NCI-H1417 treated with DMSO at 0.1 percent for 48 hours (cell line): Measurements from ENCODE around the gene DISP2.
A peak's percentile ranks its signal among the peaks of the same experiment; 100 is the strongest.

Experiments
- DNase-seq: peaks from one replicate; lab custom pipeline; 2025; lab: John Stamatoyannopoulos, UW

The DISP2 gene, protein sequence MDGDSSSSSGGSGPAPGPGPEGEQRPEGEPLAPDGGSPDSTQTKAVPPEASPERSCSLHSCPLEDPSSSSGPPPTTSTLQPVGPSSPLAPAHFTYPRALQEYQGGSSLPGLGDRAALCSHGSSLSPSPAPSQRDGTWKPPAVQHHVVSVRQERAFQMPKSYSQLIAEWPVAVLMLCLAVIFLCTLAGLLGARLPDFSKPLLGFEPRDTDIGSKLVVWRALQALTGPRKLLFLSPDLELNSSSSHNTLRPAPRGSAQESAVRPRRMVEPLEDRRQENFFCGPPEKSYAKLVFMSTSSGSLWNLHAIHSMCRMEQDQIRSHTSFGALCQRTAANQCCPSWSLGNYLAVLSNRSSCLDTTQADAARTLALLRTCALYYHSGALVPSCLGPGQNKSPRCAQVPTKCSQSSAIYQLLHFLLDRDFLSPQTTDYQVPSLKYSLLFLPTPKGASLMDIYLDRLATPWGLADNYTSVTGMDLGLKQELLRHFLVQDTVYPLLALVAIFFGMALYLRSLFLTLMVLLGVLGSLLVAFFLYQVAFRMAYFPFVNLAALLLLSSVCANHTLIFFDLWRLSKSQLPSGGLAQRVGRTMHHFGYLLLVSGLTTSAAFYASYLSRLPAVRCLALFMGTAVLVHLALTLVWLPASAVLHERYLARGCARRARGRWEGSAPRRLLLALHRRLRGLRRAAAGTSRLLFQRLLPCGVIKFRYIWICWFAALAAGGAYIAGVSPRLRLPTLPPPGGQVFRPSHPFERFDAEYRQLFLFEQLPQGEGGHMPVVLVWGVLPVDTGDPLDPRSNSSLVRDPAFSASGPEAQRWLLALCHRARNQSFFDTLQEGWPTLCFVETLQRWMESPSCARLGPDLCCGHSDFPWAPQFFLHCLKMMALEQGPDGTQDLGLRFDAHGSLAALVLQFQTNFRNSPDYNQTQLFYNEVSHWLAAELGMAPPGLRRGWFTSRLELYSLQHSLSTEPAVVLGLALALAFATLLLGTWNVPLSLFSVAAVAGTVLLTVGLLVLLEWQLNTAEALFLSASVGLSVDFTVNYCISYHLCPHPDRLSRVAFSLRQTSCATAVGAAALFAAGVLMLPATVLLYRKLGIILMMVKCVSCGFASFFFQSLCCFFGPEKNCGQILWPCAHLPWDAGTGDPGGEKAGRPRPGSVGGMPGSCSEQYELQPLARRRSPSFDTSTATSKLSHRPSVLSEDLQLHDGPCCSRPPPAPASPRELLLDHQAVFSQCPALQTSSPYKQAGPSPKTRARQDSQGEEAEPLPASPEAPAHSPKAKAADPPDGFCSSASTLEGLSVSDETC (N-terminal part only)

DNA sequence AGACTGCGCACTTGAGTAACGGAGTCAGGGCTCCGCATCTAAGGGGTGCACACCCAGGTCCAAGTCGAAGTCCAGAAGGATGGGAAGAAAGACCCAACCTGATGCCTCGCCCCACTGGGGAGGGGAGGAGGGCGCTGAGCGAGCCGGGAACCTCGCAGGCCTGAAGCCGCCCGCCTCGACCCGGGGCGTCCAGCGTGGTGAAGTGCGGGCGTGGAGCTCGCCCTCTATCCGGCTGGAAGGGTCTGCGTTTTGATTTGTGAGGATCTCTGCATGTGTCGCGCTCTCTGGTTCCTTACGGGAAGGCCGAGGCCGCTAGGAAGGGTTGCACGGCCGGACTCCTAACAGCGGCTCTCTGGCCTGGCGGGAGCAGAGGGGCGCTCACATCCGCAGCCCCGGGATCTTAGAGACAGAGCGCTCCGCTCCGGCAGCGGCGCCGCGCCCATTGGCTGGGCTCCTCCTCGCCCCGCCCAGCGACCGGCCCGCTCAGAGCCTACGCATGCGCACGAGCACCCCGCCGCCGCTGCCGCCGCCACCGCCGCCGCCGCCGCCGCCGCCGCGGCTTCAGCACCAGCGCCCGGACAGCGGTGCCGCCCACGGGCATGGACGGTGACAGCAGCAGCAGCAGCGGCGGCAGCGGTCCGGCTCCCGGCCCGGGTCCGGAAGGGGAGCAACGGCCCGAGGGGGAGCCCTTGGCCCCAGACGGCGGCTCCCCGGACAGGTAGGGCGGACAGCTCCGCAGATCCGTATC lies at the start of gene DISP2:
Gene DISP2, plus strand, starts transcription at position 497 of the 748 bp plus-strand sequence. Its CDS starts 103 bp downstream, at position 600.
- DNase-seq, result no peak

DNA sequence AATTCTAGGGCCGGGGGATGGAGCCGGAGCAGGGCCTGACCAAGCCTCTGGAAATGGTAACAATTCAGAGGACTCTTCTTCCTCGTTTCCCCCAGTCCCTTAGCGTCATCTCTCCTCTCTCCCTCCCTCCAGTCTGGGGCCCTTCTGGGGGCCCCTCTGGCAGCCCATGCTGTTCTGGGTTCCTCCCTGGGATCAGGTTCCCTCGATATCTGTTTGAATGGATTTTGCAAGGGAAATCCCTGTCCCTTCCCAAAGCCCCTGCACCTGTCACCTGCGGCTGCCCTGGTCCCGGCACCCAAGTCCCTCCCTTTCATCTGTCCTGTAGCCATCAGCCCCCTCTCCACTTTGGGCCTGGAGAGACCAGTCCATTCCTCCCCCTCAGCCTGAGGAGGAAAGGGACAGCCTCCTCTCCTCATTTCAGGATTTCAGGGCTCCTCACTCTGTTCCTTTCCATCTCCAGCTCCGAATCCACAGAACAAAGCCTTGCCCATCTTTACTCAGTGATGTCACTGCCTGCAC lies 48.6 kb upstream of the DISP2 start:
- no peak for DNase-seq

DNA sequence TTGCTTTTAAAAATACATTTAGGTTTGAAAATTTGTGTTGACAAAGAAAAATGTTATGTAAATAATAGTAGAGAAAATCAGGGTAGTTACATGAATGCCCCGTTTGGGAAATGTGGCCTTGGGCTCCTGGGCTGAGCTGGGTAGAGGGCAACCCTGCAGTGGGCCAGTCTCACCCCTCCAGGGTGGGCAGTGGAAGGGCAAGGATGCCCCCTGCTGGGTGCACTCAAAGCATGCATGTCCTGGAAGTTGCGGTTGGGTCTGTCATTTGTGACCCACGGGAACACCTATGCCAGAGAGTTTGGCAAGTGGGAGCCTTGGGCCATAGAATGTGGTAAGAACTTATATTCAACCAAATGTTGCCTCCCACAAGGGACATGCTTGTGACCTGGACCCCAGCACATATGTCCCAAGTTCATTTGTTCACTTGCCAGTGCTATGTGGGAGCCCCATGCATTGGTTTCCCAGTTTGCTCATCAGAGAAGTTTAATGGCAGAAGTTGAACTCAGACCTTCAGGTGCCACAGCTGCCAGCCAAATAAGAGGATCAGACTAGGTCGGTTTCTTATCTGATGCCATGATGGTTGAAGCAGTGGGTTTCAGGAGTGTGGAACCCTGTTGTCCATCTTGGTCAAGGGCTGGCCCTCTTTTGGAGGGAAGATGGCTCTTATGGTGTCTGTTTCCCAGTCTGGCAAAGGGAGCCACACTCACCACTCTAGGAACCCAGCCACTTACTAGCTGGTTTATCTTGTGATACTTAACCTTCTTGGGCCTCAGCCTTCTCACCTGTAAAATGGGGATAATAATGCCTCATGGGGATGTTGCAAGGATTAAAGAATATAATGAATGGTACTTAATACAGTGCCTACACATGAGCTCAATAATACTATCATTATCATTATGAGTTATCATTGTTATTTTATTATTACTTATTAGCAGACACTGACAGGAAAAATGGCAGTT lies 47.7 kb upstream of the DISP2 start:
- DNase-seq, result no peak

DNA sequence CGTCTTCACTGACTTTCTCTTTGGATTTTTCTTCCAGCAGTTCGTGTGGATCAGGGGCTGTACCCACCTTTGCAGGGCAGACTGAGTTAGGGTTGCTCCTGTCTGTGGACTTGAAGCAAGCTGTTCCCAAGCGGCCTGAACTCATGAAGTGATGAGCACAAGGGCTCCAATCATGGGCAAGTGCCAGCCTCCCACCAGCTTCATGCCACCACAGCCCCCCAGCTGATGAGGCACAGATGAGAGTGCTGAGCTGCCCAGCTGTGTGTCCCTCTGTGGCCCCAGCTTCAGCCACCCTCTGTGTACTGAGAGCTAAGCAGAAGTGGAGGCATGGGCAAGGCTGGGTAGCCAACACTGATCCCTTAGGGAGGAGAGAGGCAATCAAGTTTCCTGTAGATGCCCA lies 47.0 kb upstream of the DISP2 start:
- DNase-seq, result no peak

DNA sequence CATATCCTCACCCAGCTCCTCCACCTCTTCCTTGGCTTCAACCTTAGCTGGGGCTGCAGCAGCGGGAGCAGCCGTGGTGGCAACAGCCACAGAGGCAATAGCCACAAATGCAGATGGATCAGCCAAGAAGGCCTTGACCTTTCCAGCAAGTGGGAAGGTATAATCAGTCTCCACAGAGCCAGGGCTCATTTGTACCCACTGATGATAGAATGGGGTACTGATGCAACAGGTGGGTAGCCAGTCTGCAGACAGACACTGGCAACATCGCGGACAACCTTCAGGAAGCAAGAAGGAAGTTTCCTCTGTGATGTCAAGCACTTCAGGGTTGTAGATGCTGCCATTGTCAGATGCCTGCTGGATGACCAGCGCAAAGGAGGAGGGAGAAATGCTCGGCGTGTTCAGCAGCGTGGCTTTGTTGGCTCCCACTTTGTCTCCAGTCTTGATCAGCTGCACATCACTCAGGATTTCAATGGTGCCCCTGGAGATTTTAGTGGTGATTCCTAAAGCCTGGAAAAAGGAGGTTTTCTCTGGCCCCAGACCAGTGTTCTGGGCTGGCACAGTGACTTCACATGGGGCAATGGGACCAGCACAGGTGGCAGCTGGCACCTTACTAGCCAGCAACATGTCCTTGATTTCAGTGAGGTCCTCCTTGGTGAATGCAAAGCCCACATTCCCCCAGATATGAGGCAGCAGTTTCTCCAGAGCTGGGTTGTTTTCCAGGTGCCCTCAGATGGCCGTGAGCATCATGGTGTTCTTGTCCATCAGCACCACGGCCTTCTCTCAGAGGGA lies 45.5 kb upstream of the DISP2 start:
- DNase-seq, result no peak

DNA sequence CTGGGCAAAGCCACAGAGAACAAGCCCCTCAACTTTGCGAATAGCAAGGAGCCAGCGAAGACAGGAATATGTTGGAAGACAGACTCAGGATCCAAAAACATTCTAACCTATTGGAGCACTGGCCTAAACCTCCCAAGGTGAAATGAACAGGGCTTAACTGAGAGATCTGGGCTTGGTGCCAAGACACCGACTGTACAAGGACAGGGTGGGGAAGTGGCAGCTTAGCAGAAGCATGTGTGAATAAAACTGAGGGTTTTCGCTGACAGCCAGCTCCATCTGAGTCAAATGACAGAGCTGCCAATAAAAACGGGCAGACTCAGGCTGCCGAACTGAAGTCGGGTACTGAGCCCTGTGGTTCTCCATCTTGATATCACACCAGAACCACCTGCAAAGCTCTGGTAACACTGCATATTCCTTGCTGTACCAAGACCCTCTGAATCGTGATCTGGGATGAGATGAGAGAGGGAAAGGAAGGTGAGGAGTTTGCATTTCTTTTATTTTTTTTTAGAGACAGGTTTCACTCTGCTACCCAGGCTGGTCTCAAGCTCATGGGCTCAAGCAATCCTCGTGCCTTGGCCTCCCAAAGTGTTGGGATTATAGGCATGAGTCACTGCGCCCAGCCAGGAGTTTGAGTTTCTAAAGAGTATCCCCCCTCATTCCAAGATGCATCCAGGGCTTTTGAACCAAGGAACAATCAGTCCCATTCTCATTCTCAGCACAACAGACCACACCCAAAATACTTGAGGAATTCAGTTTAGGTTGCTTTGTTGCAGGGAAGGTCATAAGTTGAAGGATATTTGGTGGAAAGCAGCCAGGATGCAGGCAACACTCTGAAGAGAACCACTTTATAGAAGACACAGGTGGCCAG lies 44.3 kb upstream of the DISP2 start:
- DNase-seq, result no peak

DNA sequence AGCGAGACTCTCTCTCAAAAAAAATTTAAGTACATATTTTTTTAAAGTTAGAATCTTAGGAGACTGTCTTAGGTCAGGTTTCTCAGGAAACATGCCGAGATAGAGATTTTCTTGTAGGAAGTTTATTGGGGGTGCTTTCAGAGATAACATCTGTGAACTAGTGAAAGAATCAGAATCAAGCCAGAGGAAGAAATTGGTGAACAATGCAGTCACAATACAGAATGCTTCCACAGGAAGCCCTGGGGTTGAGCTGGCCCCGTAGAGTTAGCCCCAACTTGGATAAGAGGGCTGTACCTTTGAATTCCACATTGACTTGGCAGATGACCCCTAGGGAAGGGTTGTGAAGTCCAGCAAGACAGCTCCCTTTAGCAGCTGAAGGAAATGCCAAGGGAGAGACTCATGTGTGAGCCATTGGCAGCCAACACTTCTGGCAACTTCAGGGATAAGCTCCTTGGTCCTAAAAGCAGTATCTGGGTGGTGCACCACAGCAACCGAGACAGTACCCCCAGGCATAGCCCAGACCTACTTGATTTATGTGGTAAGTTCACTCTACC lies 43.2 kb upstream of the DISP2 start:
- no peak for DNase-seq

DNA sequence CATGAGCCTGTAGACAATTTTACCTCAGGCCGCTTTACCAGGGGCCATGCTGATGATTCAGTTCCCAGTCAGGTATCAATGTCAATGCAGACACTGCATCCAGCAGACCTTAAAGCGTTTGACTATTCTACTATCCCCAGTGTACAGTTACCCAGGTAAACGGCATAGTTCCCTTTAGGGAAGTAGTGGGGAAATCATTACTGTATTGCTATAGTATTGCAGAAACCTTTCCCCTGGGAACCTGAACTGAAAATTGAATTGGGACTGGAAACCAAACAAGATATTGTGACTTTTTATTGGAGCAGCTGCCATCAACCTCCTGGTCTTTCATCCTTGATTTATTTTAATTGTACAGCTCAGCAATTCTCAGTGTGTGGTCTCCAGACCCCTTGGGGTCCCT lies 41.1 kb upstream of the DISP2 start:
- no peak for DNase-seq

DNA sequence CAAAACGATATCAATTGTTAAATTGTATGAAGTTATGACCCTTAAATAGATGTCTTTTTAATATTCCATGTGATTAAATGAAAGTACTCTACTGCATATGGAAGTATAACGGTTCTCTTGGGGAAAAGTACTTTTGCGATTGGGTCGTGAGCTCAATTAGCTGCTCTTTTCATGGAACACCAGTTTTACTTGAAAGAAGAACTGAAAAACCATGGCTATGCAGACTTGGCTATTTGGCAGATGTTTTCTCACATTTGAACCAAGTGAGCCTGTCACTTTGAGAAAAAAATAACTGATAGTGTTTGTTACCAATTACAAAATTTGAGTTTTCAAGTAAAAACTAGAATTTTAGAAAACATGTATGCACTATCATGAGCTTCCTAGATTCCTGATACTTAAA lies 40.4 kb upstream of the DISP2 start:
- DNase-seq, result no peak

DNA sequence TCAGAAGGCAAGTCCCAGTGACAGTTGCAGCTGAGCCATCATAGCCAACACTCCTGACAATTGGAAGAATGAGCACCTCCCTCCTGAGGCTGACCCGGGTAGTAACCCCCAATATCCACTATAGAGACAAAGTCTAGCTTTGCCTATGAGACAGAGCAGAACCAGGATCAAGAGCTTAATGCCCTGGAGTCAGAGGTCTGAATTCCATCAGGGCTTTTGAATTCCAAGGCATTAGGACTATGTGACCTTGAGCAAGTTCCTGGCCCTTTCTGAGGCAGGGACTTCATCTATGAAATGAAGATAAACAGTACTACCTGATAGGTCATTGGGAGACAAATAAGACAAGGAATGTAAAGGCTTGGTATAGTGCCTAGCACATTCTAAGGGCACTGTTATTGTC lies 37.6 kb upstream of the DISP2 start:
- no peak for DNase-seq

DNA sequence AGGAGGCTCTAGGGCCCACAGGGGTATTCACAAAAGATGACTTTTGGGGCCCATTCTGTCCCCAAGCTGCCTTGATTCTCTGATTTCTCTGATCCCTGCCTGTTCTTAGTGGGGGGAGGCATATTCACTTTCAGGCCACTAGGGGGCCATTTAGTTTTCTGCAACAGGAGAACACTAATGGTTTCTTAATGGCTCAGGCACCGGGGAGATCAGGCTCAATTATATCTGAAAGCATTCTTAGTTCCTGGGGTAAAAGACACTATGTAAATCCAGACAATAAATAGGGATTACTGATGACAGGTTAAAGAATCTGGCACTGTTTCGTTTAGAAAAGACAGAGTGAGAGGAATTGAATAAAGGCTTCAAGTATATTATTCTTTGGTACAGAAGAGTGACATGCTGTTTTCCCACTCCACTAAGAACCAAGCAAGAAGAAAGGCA lies 37.1 kb upstream of the DISP2 start:
- no peak for DNase-seq

DNA sequence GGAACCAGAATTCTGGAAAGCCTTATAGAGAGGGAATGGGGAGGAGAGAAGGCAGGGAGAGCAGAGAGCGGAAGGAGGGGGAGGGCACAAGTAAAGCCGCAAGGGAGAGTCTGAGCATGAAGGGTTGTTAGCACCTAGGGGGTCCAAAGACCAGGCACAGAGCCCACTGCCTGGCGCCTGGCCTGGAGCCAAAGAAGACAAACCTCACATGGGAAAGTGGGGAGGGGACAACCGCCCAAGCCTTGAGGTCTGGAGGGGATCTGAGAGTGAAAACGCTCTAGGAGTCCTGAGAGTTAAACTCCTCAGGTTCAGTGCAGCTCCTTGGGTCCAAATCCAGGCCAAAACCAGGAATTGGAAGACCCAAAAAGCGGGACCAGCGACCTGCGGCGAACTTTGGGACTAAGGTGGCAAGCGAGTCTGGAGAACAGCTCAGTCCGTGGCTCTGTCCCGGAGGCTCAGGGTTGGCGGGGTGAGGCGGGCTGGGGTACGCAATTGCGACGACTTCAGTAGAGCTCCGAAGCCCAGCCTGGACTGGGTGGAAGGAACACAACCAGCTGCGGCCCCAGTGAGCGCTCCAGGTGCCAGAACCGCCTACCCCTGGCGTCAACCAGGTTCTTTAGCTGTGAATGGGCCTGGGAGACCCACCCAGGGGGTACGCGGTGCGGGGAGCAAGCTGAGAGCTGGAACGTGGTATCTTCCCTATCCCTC lies 35.3 kb upstream of the DISP2 start:
- no peak for DNase-seq

DNA sequence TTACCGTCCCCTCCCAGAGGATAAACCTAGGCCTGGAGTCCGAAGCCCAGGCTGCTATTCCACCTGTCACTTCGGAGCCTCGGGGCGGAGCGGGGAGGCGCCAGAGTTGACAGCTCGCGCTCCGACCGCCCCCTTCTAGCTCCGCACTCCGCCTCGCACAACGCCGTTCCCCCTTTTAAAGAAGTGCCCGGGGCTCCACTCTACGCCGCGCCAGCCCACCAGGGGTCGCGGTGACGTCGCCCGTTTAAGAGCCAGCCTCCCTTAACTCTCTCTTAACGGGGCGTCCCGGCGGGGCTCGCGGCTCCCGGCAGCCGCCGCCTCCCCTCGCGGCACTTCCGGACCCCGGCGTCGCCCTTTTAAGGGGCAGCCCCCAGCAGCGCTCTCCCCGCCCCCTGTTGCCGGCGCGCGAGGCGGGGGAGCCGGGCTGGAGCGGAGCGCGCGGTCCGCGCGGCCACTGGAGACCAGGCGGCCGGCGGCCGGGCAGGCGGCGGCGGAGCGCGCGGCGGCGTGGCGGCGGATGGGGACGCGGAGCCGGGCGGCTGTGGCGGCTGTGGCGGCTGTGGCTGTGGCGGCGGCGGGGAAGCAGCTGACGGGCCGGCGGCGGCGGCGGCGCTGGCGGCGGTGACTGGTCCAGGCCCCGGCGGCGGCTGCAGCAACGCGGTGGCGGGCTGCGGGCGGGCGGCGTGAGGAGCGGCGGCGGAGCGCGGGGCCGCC lies 34.6 kb upstream of the DISP2 start, which contains the start of gene INAFM2:
Gene INAFM2, plus strand, starts transcription at position 454 of the 714 bp plus-strand sequence. CDS start 364 bp downstream, outside the sequence.
- peak; percentile 42 for DNase-seq

DNA sequence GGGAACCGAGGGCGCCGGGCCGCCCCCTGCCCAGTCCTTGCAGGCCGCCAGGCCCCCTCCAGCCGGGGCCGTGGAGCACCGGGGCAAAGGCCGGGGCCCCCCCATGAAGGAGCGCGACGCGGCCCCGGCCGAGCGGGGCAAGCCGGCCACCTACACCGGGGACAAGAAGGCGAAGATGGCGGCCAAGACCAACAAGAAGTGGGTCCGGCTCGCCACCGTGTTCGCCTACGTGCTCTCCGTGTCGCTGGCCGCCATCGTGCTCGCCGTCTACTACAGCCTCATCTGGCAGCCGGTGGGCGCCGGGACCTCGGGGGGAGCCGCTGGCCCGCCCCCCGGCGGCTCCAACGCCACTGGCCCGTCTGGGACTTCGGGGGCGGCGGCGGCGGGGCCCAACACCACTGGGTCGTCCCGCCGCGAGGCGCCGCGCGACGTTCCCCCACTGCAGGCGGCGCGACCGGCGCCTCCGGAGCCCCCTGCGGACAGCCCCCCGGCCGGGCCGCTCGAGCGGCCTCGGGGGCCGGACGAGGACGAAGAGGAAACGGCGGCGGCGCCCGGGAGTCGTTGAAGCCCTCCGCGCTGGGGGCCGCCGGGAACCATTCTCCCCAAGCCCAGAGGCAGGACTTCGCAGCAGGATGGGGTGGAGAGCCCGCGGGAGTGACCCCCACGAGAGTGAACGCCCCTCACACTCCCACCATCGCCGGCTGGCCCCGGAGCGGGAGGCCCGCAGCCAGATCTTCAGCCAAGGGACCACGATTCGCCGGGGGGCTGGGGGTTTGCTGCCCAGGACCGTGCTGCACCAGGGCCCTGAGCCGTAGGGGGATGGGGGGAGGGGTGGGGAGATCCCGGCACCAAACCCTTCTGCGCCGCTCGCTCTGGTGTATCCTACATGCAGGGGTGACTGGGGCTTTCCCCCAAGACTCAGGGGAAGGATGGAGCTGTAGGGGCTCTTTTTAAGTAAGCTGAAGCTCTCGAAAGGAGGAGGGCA lies 33.8 kb upstream of the DISP2 start:
- no peak for DNase-seq

DNA sequence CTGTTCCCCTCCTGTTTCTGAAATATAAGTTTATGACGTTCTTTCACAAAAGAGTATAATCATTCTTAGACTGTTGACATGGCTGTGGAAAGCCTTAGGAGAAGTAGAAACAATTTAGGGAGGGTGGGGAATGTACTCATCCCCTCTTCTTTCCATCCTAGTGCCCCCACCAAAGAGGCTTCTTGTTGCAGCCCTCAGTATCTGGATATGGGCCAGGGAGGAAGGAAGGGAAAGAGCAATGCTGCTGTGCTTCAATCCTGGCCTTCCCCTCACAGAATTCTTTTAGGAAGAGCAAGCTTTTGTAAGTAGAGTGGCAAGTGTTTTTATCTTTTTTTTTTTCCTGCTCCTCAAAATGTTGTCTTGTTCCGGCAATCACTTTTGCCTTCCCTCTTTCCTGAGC lies 32.8 kb upstream of the DISP2 start:
- no peak for DNase-seq
